ENCODE results near the gene KCNA5. TPM values are rescaled to one million over a fixed set of nuclear protein-coding genes. Genes with fewer than 3 reads are reported as not detected.

Gene KCNA5
- total RNA-seq, result not detected in 2 replicates

DNA sequence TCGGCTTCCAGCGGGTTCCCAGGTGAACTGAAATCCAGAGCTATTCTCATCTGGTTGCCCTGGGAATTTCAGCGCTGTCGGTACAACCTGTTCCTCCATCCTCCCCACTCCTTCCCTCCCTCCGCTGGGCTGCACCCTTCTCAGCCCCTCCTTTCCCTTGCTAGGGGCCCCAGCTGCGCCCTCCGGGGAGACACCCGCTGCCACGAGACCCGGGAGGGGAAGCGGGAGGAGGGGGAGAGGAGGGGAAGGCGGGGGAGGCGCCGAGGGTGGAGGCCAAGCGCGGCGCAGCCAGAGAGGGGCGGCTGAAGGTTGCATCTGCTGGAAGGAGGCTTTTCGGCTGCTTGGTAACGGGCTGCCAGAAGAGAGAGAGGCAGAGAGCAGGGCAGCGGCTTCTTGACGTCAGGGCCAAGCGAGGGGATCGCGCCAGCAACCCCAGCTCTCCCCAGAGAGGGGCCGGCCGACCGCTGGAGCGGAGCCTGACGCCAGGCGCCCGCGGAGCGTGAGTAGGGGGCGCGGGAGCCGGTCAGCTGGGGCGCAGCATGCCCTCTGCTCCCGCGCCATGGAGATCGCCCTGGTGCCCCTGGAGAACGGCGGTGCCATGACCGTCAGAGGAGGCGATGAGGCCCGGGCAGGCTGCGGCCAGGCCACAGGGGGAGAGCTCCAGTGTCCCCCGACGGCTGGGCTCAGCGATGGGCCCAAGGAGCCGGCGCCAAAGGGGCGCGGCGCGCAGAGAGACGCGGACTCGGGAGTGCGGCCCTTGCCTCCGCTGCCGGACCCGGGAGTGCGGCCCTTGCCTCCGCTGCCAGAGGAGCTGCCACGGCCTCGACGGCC, at the start of gene KCNA5:
TSS of gene KCNA5 (plus strand) at position 291 of the 831 bp plus-strand sequence. CDS start at position 560, 269 bp downstream.

Other genes starting within 250 kb of the KCNA5 start
- not detected in 2 replicates for gene KCNA1, start 134.0 kb upstream of the KCNA5 start, total RNA-seq